Fibroblast of skin of right biceps (primary cell): ENCODE results near the gene ZNF428.
"Not testable (repeated sequence)": the region's sequence is repeated elsewhere in the genome, so short reads cannot be mapped to it uniquely, and the experiment has no call there.

Experiments used
- DNase-seq: peaks from one replicate; pipeline ENCODE4 v3.0.0-alpha.2; 2013

The ZNF428 gene

GRCh38 chr19:43591904-43592772 is 27.3 kb downstream of the ZNF428 start:
- no peak for DNase-seq

DNA sequence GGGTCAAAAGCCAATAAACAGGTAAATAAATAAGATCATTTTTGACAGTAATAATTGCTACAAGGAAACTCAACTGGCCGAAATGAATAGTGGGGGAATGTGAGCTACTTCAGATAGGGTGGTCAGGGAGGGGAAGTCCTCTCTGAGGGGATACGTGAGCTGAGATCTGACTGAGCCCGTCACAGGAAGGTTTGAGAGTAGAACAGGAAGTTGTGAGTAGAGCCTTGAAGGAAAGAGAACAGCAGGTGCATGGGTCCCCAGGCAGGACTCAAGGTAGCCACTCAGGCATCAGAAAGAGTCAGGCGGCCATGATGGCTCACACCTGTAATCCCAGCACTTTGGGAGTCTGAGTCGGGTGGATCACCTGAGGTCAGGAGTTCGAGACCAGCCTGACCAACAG is 29.8 kb downstream of the ZNF428 start:
- DNase-seq, result no peak

GRCh38 chr19:43589277-43589676 is 30.2 kb downstream of the ZNF428 start:
- DNase-seq, result no peak

GRCh38 chr19:43587029-43587428 is 32.4 kb downstream of the ZNF428 start:
- not testable (repeated sequence) for DNase-seq

DNA sequence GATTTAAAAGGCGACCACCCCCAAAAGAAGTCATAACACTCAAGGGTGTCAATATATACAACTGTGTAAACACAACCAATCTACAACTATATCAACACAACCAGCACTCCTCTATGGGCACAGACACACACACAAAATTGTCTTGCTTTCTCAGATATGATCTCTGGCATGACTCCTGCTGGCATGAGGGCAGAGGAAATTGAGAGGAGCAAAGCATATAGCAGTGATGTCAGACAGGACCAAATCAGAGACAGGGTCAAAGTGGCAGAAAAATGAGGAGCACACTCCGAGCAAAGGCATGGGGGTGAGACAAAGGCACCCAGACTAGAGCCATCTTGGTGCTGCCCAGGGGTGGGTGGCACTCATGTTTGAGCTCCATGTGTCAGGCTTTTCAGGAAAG is 33.1 kb downstream of the ZNF428 start:
- no peak for DNase-seq

DNA sequence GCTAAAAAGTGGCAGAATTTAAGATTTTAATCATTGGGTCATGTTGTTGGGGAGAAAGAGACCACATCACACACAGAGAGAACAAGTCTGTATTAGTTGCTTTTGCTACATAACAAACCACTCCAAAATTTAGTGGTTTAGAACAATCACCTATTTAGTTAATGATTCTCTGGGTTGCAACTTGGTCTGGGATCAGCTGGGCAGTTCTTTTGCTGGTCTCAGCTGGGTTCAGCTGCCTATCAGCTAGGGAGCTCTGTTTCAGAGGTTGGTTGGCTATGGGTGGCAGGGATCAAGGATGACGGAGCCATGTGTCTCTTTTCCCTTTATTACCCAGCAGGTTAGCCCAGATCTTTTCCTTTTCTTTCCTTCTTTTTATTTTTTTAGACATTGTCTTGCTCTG is 34.9 kb downstream of the ZNF428 start:
- no peak for DNase-seq

- no peak for DNase-seq
Observed at GRCh38 chr19:43582495-43582894, 36.9 kb downstream of the ZNF428 start.

DNA sequence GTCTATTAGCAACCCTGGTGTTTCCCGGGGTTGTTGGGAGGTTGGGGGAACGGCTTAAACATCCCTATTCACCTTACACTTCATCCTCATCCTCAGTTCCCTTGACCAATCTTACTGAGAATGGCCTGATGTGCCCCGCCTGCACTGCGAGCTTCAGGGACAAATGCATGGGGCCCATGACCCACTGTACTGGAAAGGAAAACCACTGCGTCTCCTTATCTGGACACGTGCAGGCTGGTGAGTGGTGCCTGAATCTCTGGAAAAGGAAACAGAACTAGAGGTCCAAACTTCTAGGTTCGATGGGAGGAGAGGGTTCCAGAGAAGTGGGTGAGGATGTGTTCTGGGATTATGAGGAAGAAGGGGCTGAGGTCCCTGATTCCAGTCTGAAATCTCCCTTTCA is 38.0 kb downstream of the ZNF428 start:
- DNase-seq, result no peak

DNA sequence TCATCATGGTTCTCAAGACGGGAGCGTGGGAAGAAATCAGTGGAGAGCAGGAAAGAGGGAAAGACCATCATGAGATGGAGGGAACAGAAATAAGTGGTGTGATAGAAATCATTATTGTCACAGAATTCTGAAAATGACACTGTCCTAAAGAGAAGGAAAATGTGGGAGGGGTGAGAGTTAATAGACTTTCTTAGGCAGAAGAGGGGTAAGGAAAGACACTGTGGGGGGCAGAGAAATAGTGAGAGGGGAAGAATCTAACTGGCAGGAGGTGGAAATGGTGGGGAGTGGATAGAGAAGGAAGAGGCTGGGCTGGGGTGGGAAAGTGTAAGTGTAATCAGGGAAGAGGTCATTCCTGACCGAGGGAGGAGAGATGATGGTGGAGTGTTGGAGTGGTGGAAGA is 40.6 kb downstream of the ZNF428 start:
- DNase-seq, result no peak

DNA sequence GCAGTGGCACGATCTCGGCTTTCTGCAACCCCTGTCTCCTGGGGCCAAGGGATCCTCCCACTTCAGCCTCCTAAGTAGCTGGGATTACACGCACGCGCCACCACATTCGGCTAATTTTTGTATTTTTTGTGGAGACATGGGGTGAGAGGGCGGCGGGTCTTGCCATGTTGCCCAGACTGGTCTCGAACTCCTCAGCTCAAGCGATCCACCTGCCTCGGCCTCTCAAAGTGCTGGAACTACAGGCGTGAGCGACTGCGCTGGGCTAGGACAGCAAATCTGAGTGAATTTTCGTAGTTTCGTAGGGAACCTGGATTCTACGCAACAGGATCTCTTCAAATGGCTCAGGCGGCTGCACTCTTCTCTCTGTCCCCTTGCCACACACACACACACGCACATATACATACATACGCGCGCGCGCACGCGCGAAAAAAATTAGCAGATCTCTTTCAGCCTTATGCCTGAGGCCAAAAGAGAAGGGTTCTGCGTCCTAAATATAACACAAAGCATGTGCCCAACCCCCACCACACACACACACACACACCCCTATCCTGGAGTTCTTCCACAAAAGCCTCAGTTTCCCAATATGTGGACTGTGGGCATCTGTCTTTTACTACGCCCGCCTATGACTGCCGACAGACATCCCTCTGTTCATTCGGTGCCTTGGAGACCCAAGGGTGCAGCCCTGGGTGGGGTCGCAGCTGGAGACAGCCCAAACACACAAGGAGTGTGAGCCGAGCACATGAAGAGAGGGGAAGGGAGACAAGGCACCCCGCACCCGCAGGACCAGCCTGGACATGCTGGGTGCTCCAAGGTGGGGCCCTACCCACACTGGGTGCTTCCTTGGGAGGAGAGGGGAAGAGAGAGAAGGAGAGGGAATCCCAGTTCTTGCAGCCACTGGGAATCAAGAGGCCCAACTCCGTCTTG is 43.2 kb downstream of the ZNF428 start:
- DNase-seq, result no peak

- DNase-seq, result peak; percentile 99
Observed at GRCh38 chr19:43575156-43575950, 44.1 kb downstream of the ZNF428 start, which contains the start of the genes PINLYP and XRCC1. Gene PINLYP, plus strand, starts transcription at chr19:43575801. Its CDS starts 1,391 bp downstream, at chr19:43577192. Gene XRCC1, minus strand, starts transcription at chr19:43575527. Its CDS starts 69 bp downstream, at chr19:43575458.

GRCh38 chr19:43574424-43575155 is 44.8 kb downstream of the ZNF428 start:
- peak; percentile 14 for DNase-seq

- no peak for DNase-seq
Observed at GRCh38 chr19:43572171-43572588, 47.2 kb downstream of the ZNF428 start.

DNA sequence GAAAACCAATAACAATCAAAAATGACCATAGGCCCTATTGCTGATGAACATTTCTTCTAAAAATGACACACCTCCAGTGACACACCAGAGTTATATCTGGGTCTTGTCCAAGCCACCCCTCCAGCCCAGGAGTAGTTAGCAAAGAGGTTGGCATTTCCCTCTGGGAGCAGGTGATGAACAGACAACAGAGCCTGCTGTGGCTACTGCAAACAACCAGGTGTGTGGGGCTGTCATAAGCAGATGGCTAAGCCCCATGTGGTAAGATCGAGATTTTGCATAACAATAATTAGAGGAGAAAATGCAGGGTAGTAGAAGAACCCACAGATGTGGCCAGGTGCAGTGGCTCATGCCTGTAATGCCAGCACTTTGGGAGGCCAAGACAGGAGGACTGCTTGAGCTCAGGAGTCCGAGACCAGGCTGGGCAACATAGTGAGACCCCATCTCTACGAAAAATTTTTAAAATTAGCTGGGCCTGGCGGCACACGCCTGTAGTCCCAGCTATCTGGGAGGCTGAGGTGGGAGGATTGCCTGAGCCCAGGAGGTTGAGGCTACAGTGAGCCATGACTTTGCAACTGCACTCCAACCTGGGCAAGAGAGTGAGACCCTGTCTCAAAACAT is 49.1 kb downstream of the ZNF428 start:
- no peak for DNase-seq

GRCh38 chr19:43569657-43570056 is 49.8 kb downstream of the ZNF428 start:
- DNase-seq, result no peak

DNA sequence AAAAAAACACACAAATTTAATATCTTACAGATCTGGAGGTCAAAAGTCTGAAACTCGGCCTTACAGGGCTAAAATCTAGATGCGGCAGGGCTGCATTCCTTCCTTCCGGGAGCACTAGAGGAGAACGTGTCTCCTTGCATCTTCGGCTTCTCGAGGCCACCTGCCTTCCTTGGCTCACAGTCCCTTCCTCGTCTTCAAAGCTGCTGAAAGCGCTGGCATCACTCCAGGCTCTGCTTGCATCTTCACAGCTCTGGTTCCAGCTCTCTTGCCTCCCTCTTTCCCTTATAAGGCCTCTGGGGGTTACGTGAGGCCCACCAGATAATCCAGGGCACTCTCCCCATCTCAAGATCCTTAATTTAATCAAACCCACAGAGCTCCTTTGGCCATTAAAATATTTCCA is 54.6 kb downstream of the ZNF428 start:
- no peak for DNase-seq

GRCh38 chr19:43563816-43564457 is 55.5 kb downstream of the ZNF428 start:
- DNase-seq, result no peak

DNA sequence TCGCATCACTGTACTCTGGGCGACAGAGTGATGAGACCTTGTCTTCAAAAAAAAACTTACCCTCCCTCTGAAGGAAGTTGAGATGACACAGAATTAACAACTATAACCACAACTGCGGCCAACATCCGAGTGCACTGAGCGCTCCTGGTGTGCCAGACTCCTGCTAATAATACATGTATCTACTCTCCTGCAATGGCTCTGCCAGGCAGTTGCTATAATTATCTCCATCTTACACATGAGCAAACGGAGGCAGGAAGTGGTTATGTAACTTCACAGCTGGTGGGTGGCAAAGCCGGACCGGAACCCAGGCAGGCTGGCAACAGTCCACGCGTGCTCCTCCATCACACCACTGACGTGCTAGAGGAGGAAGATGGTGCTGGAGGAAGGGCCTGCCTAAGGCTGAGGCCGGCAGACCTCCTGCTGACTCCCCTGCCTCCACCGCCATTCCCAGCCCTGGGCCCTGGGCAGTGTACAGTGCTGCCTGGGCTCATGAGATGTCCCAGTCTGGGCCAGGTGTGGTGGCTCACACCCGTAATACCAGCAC is 56.7 kb downstream of the ZNF428 start:
- DNase-seq, result peak; percentile 77

DNA sequence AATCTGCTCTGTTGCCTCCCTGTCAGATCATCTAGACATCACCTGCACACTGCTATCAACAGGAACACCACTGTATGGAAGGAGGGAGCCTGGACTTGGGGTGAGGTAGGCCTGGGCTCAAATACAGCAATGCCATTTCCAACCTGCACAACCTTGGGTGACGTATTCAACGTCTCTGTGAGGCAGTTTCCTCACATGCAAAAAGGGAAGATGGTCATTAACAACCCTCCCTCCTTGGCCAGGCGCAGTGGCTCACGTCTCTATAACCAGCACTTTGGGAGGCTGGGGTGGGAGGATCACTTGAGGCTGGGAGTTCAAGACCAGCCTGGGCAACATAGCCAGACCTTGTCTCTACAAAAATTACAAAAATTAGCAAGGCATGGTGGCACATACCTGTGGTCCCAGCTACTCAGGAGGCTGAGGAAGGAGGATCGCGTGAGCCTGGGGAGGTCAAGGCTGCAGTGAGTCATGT is 57.2 kb downstream of the ZNF428 start:
- DNase-seq, result no peak

DNA sequence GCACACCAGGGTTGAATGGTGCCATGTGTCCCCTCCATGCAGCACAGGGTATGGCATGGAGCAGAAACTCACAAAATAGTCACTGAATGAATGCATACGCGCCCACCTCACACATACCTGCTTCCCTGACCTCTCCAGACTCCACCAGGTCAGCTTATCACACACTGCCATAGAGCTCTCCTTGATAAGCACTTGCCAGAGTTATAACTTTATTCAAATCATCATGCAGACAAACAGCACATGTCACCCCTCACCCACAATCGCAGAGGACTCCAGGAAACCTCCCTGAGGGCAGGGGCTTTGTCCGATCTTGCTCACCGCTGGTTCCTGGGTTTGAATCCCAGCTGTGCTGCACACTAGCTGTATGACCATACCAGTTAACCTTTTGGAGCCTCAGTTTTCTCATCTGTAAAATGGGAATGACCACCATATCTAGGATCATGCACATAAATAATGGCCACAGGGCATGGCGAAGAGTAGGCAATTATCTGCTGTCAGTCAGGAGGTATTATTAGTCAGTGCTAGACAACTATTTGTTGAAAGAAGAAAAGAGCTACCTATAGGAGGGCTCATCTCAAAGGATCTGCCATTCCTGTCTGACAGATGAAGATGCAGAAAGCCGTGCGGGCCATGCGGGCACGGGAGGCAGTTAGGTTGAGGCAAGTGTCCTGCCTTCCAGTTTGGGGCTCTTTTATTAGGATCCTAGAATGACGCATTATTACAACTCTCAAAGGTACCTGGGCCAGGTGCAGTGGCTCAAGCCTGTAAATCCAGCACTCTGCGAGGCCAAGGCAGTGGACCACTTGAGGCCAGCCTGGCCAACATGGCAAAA is 58.1 kb downstream of the ZNF428 start:
- DNase-seq, result no peak
